ENCODE data around the gene RNASE13.

The RNASE13 gene

GRCh38 chr14:21034707-21035106 lies at the start of gene RNASE13:
RNASE13 (minus strand) TSS chr14:21034807; CDS start chr14:21034288, 519 bp downstream.
- DNase-seq = no peak

- no peak for DNase-seq
These were observed 49.8 kb upstream of the RNASE13 start for GRCh38 chr14:21084396-21084795.

- DNase-seq = no peak
These were observed 49.1 kb upstream of the RNASE13 start for GRCh38 chr14:21083565-21084325.

- no peak for DNase-seq
These were observed 47.0 kb upstream of the RNASE13 start for GRCh38 chr14:21081521-21082142.

- no peak for DNase-seq
These were observed 44.1 kb upstream of the RNASE13 start for GRCh38 chr14:21078726-21079125.

- DNase-seq = no peak
These were observed 43.7 kb upstream of the RNASE13 start for GRCh38 chr14:21078287-21078686.

- DNase-seq = no peak
These were observed 43.1 kb upstream of the RNASE13 start for GRCh38 chr14:21077672-21078071.

GRCh38 chr14:21075719-21076437 lies 41.3 kb upstream of the RNASE13 start:
- DNase-seq = no peak

GRCh38 chr14:21074398-21075272 lies 40.0 kb upstream of the RNASE13 start:
- DNase-seq = no peak

- DNase-seq = no peak
These were observed 39.3 kb upstream of the RNASE13 start for GRCh38 chr14:21073921-21074320.

GRCh38 chr14:21072781-21073339 lies 38.3 kb upstream of the RNASE13 start:
- DNase-seq = no peak

- no peak for DNase-seq
These were observed 37.4 kb upstream of the RNASE13 start for GRCh38 chr14:21072031-21072473.

- DNase-seq = peak; percentile 76
These were observed 36.8 kb upstream of the RNASE13 start for GRCh38 chr14:21071225-21072030.

- no peak for DNase-seq
These were observed 36.1 kb upstream of the RNASE13 start for GRCh38 chr14:21070610-21071224.

- DNase-seq = no peak
These were observed 35.5 kb upstream of the RNASE13 start, which contains the start of gene ARHGEF40 for GRCh38 chr14:21070083-21070609. ARHGEF40 (plus strand) TSS chr14:21070304; CDS start chr14:21070397, 93 bp downstream.

- DNase-seq = no peak
These were observed 34.9 kb upstream of the RNASE13 start for GRCh38 chr14:21069388-21070082.

GRCh38 chr14:21068521-21069387 lies 34.1 kb upstream of the RNASE13 start:
- DNase-seq = peak; percentile 67

- no peak for DNase-seq
These were observed 32.4 kb upstream of the RNASE13 start for GRCh38 chr14:21066882-21067502.
